OCI-M1 (cell line): ENCODE results near the gene FRMD8.
"Not testable (repeated sequence)": the region's sequence is repeated elsewhere in the genome, so short reads cannot be mapped to it uniquely, and the experiment has no call there.

ENCODE experiments used
- DNase-seq: peaks from one replicate; lab custom pipeline; 2025; lab: John Stamatoyannopoulos, UW

Gene FRMD8

DNA sequence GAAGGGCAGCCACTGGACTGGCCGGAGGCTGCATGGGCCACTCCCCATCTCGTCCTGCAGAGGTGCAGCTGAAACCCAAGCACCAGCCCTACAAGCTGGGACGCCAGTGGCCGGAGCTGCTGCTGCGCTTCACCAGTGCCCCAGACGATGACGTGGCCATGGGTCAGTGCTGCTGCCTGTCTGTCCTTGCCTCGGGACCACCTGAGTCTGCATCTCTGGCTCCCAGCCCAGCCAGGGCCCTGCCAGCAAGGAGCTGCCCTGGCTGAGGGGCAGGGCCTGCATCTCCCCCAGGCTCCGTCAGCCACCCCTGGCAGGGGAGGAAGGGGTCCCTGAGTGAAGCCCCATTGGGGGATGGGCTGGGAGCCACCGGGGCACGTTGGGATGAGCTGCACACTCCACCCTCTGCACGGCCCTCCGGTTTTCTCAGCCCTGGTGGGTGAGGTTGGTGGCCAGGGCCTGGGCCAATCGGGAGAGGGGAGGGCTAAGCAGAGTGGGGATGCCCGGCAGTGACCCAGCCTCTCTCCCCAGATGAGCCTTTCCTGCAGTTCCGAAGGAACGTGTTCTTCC lies 7.2 kb downstream of the FRMD8 start:
- DNase-seq: no peak

DNA sequence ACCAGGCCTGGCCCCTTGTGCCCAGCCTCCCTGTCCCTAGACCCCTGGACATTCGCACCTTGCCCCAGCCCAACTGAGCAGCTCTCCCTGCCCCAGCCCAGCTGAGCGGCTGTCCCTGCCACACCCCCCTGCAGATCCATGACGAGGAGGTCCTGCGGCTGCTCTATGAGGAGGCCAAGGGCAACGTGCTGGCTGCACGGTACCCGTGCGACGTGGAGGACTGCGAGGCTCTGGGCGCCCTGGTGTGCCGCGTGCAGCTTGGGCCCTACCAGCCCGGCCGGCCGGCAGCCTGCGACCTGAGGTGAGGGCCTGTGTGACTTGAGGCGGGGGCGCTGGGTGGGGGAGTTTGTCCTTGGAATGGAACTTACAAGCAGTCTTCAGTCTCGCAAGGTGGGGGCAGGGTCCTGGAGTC lies 7.7 kb downstream of the FRMD8 start:
- no peak for DNase-seq

DNA sequence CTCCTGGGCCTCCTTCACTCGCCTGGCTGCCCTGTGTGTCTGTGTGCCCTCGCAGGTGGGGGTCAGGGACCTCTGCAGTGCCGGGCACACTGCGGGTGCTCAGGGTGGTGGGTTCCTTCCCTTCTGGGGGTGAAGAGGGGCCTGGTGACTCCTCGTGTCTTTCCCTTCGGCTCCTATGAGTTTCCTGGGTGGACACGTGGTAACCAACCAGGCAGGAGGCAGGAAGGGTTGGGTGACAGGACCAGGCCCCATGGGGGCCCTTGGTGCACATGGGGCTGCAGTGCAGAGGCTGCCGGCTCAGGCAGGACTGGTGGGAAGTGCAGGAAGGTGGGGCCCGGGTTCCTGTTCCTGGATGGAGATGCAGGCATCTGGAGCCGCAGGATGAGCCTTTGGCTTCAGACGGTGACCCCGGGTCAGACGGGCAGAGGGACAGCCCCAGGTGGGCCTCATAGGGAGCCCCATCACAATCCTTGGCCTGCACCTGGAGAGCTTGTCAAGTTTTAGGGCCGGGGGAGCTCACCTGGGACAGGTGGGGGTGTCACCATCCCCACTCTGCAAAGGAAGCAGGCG lies 9.6 kb downstream of the FRMD8 start:
- DNase-seq: no peak

DNA sequence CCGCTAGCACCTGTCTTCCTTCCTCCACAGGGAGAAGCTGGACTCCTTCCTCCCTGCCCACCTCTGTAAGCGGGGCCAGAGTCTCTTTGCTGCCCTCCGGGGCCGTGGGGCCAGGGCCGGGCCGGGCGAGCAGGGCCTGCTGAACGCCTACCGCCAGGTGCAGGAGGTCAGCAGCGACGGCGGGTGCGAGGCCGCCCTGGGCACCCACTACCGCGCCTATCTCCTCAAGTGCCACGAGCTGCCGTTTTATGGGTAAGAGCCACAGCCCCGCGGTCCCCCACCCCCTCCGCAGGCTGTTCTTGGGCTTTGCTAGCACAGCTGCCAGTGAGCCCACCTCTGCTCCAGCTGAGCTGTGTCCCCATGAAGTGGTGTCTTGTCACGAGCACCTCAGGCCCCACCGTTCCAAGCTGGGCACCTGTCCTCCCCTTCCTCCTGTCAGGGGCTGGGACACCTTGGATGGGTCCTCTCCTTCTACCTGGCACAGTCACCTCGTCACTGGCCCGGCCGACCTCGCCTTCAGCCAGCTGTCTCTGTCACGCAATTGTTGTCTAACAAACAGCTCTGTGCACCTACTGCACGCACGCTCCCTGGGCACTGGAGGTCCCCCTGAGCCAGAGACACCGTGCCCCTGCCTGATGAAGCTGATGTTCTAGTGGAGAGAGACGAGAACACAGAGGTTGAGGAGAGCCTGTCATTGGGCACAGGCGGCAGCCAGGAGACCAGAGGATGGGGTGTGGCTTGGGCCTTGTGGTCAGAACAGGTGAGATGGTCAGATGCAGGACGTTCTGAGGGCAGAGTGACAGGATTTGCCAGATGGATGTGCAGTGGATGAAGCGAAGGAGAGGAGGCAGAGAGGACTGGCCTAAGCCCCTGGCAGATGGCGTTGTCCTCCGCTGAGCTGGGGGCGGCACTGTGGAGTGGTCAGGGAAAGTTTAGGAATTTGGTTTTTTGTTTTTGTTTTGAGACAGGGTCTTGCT lies 10.6 kb downstream of the FRMD8 start:
- no peak for DNase-seq

DNA sequence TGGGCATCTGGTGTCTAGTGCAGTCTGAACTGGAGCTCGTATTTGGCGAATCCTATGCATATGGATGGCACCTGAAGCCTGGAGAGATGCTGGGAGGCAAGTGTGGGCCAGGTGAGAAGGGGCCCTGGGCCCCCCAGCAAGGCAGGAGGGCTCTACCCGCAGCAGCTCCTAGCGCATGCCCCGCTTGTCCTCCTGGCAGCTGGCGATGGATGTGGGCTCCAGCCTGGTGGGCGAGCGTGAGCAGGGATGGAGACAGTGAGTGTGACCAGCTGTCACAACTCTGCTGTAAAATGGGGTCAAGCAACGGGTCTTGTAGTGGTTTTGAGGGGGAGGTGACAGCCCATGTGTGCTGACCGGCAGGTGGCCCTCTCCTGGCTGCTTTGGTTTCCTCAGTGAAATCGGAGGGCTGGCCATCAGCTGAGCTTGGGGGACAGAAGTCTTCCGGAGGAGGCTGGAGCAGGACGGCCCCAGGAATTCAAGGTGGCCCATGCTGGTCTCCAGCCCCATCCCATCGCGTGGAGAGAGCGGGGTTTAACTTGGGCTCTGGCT lies 12.0 kb downstream of the FRMD8 start:
- DNase-seq: no peak

DNA sequence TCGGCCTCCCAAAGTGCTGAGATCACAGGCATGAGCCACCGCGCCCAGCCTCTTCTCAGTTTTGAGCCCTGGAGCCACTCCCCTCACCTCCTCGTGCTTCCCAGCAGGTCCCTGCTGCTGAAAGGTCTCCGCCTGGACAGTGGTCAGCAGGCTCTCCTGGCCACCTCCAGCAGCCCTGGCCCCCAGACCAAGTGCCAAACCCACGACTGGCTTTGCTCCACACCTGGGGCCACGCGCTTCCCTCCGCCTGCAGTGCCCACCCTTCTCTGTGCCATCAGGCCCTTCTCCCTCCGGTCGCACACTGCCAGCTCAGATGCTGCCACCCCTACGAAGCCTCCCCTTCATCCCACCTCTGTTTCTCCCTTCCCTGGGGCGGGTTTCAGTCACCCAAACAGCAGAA lies 12.8 kb downstream of the FRMD8 start:
- no peak for DNase-seq

DNA sequence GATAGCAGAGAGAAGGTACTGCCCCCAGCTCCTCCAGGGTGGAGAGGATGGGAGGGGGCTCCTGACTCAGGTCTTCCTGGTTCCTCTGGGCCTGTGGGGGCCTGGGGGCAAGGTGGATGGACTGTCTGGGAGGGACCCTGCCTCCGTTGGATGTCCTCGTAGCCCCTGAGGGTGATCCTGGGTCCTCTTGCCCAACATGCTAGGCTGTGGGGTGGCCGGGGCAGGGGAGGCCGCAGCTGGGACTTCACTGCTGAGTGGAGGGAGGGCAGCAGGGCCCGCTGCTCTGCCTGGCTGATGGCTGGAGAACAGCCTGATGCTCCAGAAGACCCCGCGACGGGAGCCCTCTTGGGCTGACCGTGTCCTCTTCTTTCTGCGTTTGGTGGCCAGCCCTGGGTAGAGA lies 13.4 kb downstream of the FRMD8 start:
- no peak for DNase-seq

DNA sequence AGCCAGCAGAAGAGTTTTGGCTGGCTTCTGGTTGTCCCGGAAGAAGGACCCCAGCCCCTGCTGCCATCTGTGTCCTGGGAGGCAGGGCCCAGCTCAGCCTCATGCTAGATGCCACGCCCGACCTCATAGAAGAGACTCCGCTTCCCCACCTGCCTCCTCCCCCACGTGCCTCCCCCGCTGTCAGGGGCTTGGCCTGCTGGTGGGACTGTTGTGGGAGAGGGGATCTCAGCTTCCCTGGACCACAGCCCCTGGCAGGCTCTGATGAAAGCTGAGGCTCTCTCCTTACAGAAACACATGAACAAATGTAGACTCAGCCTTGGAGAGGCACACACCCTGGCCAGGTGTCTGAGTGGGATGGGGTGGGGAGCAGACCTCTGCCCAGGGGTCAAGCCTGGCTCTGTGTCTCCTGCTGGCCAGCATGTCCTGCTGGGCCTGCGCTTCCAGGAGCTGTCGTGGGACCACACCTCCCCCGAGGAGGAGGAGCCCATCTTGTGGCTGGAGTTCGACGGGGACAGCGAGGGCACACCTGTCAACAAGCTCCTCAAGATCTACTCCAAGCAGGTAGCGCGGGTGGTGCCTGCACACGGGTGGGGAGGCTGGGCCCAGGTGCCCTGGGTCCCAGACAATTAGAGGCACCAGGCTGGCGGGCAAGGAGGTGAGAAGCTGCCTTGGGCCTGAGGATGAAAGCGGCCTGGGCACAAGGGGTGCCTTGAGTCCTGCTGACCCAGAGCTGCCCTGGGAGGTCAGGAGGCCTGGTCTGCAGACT lies 14.1 kb downstream of the FRMD8 start:
- no peak for DNase-seq

DNA sequence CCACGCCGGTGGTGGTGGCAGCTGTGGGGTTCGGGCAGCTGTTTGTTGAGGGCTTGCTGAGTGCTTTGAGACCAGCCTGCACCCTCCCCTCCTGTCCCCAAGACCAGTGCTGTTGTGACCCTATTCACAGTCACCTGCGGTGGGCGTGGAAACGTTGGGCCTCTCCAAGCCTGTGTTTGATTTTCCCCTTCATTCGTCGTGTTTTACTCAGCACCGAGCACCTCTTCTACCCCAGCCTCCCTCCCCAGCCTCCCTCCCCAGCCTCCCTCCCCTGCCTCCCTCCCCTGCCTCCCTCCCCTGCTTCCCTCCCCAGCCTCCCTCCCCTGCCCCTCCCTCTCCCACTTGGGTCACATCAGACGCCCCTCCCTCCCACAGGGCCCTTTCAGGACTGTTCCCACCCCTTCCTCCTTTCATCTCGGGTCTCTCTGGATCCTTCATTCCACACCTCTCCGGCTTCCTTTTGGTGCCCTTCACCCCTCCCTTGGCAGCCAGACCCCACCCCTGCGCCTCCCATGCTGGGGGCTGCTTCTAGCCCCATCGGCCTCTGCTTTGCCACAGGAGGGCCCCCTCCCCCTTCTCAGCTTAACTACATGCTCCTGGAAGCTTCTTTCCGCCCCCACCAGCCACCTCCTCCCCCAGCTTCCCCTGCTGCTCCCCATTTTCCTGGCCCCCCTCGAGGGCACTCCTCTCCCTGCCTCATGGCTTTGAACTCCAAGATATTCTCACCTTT lies 14.8 kb downstream of the FRMD8 start:
- no peak for DNase-seq

DNA sequence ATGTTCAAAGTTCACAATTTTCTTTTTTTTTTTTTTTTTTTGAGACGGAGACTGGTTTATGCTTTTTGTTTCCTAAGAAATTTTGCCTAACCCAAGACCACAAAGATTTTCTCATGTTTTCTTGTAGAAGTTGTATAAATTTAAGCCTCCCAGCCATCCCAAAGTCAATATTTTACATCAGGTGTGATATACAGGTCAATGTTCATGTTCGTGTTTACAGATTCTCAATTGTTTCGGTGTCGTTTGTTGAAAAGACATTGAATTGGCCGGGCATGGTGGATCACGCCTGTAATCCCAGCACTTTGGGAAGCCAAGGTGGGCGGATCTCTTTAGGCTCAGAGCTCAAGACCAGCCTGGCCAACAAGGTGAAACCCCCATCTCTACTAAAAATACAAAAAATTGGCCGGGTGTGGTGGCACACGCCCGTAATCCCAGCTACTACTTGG lies 15.4 kb downstream of the FRMD8 start:
- no peak for DNase-seq

DNA sequence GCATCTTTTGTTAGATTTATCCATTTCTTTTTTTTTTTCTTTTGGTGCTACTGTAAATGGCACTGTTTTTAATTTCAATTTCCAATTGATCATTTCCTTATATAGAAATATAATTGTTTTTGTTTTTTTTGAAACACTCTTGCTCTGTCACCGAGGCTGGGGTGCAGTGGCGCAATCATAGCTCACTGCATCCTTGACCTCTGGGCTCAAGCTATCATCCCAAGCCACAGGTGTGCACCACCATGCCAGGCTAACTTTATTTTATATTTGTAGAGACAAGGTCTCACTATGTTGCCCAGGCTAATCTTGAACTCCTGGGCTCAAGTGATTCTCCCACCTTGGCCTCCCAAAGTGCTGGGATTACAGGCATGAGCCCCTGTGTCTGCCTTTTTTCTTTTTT lies 16.4 kb downstream of the FRMD8 start:
- no peak for DNase-seq

DNA sequence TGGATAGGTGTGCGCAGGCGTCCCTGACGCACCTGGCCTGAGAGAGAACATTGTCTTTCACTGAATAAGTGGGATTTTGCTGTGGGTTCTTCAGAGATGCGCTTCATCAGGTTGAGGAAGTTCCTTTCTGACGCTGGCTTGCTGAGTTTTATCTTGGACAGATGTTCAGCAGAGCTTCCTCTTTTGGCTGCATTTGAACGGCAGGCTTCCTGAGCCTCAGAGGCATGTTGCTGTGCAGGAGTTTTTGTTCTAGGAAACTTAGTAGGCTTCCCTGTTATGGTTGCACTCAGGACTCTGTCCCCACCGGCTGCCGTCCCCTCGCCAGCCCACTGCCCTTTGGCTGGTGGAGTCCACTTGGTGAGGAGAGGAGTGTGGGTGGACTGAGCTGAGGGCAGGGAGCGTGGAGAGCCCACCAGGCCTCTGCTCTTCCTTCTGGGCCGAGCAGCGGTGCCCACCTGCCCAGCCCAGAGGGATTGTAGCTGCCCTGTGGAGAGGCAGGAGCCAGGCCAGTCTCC lies 17.2 kb downstream of the FRMD8 start:
- peak; percentile 92 for DNase-seq

DNA sequence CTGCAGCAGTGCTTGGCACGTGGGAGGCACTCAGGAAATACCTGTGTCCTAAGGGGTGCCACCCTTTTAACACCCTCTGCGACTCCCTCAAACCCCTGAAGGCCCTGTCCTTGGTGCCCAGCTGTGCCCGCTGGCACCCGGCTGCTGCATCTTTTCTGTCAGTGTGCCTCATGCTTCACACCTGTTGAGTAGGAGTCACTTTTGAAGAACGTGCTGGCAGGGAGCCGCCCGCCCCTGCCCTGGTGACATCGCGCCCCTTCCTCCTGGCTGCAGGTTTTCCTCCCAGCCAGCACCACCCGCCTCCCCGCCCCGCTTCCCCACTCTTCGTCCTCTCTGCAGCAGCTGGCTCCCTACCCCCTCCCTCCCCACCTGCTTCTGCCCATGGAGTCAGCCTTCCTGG lies 17.8 kb downstream of the FRMD8 start:
- no peak for DNase-seq

DNA sequence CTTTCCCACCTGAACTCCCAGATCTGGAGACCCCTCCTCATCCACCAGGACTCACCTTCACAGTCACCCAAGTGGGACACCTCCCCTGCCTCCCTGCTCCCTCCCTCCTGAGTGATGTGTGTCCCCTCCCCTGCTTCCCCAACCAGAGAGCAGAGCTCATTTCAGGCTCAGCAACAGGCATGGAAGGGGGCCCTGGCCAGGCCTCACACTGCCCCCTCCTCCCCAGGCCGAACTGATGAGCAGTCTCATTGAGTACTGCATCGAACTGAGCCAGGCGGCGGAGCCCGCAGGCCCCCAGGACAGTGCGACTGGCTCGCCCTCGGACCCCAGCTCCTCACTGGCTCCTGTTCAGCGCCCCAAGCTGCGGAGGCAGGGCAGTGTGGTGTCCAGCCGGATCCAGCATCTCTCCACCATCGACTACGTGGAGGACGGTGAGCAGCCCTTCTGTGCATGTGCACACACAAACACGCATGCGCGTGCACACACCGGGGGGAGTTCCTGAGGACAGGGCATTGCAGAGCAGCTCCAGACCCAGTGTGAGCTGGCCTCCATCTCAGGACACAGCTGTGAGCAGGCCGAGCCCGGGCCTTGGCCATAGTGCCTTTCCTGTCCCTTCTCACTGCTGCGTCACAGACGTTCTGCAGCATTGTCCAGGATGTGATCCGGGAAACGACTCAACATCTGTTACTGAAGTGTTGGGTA lies 18.4 kb downstream of the FRMD8 start:
- DNase-seq: no peak

DNA sequence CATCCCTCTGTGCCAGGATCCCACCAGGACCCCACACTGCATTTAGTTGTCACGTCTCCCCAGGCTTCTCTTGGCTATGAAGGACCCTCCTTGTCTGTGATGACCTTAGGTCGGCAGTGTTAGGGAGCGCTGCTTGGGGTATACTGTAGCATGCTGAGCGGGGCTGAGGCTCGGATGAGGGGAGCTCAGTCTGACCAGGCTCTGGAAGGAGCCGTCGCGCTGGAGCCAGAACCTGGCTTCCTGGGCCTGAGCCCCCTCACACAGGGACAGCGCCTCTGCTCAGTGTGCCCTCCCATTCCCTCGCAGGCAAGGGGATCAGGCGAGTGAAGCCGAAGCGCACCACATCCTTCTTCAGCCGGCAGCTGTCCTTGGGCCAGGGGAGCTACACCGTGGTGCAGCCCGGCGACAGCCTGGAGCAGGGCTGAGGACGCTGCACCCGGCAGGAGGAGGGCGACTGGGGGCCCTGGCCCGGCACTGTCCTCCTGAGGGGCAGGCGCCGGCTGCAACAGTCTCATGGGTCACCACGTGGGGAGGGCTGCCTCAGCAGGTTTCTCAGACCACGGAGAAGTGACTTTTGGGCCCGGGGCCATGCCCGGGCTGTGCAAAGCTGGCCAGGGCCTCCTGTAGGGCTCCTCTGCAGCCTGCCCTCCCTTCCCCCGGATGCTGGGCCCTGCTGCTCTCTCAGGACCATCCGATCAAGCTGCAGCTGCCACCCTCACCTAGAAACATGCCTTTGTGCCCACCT lies 24.7 kb downstream of the FRMD8 start:
- no peak for DNase-seq

DNA sequence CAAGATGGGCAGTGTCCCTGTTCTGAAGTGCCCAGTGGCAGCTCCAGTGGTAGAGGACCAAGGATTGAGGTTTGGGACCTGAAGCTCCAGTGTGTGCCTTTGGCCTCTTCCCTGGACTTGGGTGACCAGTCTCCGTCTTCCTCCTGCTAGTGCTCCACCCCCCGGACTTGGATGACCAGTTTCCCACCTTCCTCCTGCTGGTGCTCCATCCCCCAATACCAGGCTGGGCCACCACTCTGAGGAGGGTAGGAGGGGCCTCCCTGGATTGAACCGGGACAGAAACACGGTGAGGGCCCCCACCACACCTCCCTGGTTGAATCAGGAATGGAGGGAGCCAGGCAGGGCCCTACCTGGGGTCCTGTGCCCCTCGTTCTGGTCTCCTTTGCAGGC lies 25.2 kb downstream of the FRMD8 start:
- DNase-seq: no peak

DNA sequence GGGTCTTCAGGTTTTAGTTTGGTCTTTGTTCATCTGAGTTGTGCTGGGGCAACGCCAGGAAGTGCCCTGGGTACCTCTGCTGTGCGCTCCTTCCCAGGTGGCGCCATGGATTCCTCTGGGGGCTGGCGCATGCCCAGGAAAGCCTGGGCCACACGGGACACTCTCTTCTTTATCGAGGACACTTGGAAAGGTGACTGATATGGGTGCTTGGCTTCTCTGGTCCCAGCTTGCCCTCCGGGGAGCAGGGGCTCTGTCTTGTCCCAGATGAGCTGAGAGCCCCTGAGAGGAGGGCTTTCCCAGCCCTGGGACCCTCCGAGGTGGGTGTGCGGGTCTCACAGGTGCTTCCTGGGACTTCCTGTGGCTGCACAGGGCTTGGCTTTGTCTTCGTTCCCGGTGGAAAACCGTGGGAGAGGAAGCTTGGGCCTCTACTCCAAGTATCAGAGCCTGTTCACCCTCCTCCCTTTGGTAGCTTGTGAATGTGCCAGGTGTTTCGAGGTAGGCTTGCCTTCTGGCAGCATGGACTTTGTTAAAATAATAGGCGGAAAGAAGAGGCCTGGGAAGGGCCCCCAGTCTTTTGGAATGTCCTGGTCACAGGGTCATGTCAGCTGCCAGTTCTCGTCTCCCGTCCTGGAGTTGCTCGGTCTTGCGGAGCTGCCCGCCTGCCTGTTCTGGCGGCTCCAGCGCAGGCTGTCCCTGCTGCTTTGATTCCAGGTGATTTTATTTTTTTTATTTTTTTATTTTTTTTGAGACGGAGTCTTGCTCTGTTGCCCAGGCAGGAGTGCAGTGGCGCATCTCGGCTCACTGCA lies 26.0 kb downstream of the FRMD8 start:
- DNase-seq: no peak

DNA sequence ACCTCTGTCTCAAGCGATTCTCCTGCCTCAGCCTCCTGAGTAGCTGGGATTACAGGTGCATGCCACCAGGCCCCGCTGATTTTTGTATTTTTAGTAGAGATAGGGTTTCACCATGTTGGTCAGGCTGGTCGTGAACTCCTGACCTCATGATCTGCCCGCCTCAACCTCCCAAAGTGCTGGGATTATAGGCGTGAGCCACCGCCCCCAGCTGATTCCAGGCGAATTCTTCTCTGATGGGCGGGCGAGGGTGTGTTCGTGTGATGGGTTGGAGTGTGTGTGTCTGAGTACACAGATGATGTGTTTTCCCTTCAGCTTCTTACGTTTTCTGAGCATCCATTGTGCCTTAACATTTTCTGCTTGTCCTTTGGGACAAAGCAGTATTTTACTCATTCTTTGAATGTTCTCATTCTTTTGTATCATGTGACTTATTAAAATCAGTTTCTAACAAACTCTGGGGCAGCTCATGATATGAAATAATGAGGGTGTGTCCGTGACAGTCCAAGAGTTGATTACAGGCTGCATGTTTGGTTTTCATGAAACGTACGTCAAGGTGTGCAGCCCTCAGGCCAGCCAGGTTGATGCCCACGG lies 26.7 kb downstream of the FRMD8 start:
- not testable (repeated sequence) for DNase-seq
